Endothelial cell of umbilical vein (primary cell): Measurements from ENCODE around the gene TAOK1. TPM values are rescaled to one million over a fixed set of nuclear protein-coding genes. Genes with fewer than 3 reads are reported as not detected.

ENCODE experiments used
- BruUV-seq: library from RNA; stranded (reverse); fragments of 400-500 nt; replicated peaks from 2 replicates; lab custom pipeline; 2021; lab: Mats Ljungman, UMichigan
- CTCF ChIA-PET: fragments of 300-600, 350-600 bp; sonication (Branson Sonifier 250); formaldehyde crosslinking; loops from one replicate; lab custom pipeline; 2021; ENCODE audit warnings: antibody characterized with exemption, inconsistent platforms; lab: Charles Lee
- POLR2A ChIA-PET: fragments of 300-600, 350-600 bp; sonication (Branson Sonifier 250); formaldehyde crosslinking; loops from one replicate; lab custom pipeline; 2021; ENCODE audit warnings: antibody characterized with exemption, inconsistent platforms; lab: Charles Lee
- DNase-seq: peaks from one replicate; pipeline ENCODE4 v3.0.0-alpha.2; 2011; ENCODE audit warnings: low read depth, low spot score
- FAIRE-seq: peaks from 2 replicates; lab custom pipeline; 2011; peaks lifted over from hg19 to GRCh38; lab: Jason Lieb, UNC
- H2AFZ ChIP-seq: 2 replicates; pipeline ENCODE4 v1.6.0; 2012; ENCODE audit warnings: low read depth, low read length, control low read depth, inconsistent platforms
- H3K27ac ChIP-seq: 2 replicates; pipeline ENCODE4 v1.5.1; 2011; ENCODE audit warnings: low read depth, mild to moderate bottlenecking, control low read depth, low read length, moderate library complexity; ENCODE audit not compliant: insufficient read depth
- H3K27me3 ChIP-seq, 2 experiments: 2 replicates each; pipeline versions ENCODE4 v1.6.0 to v1.6.1; 2011; ENCODE audit warnings: low read length in 2 of 2, mixed read lengths in 1 of 2; ENCODE audit not compliant: control insufficient read depth in 2 of 2, insufficient read depth in 2 of 2
- H3K36me3 ChIP-seq, 2 experiments: 2 replicates in 1 of 2; 3 replicates in 1 of 2; pipeline ENCODE4 v1.5.1; 2011; ENCODE audit warnings: low read length in 2 of 2, mild to moderate bottlenecking in 1 of 2, moderate library complexity in 1 of 2; ENCODE audit not compliant: control insufficient read depth in 2 of 2, insufficient read depth in 2 of 2; ENCODE audit errors: extremely low read depth in 1 of 2
- H3K4me1 ChIP-seq: 3 replicates; pipeline ENCODE4 v1.5.1; 2011; ENCODE audit warnings: mild to moderate bottlenecking, low read length; ENCODE audit not compliant: control insufficient read depth, insufficient read depth; ENCODE audit errors: extremely low read depth
- H3K4me2 ChIP-seq: 2 replicates; pipeline ENCODE4 v1.6.1; 2011; ENCODE audit warnings: low read length, control low read depth, mixed read lengths; ENCODE audit not compliant: insufficient read depth
- H3K4me3 ChIP-seq, 3 experiments: fragments of 200-600 bp in 1 of 3; sonication (generic), shearing (Covaris generic) in 1 of 3; replicated peaks in 1 of 3; 2 replicates each; pipeline ENCODE4 v1.5.1; 2011 to 2016; ENCODE audit warnings: control low read depth in 3 of 3, low read length in 3 of 3, mild to moderate bottlenecking in 2 of 3, inconsistent platforms in 1 of 3, low read depth in 1 of 3, moderate library complexity in 1 of 3; ENCODE audit not compliant: insufficient read depth in 1 of 3
- H3K79me2 ChIP-seq: 2 replicates; pipeline ENCODE4 v1.6.0; 2012; ENCODE audit warnings: low read length, inconsistent platforms; ENCODE audit not compliant: control insufficient read depth, insufficient read depth
- H3K9ac ChIP-seq: replicated peaks from 2 replicates; pipeline ENCODE3; 2011; ENCODE audit warnings: low read length, control low read depth; ENCODE audit not compliant: insufficient read depth; ENCODE audit errors: extremely low read depth
- H3K9me1 ChIP-seq: replicated peaks from 3 replicates; pipeline ENCODE4 v1.6.0; 2011; ENCODE audit warnings: mild to moderate bottlenecking, low read length; ENCODE audit not compliant: control insufficient read depth, insufficient read depth; ENCODE audit errors: extremely low read depth
- H3K9me3 ChIP-seq: replicated peaks from 2 replicates; pipeline ENCODE4 v1.5.1; 2012; ENCODE audit warnings: low read length, inconsistent platforms; ENCODE audit not compliant: control insufficient read depth, insufficient read depth
- H4K20me1 ChIP-seq: replicated peaks from 2 replicates; pipeline ENCODE3; 2011; ENCODE audit warnings: mild to moderate bottlenecking, low read length; ENCODE audit not compliant: control insufficient read depth, insufficient read depth; ENCODE audit errors: extremely low read depth
- EZH2 ChIP-seq: IDR thresholded peaks from 2 replicates; pipeline ENCODE4 v1.6.1; 2012; ENCODE audit warnings: borderline replicate concordance, low read depth, mild to moderate bottlenecking, moderate library complexity, low read length, inconsistent platforms; ENCODE audit not compliant: severe bottlenecking
- FOS ChIP-seq: IDR thresholded peaks from 2 replicates; pipeline ENCODE4 v1.6.1; 2011; ENCODE audit warnings: mild to moderate bottlenecking, low read length, moderate library complexity, borderline replicate concordance; ENCODE audit not compliant: insufficient read depth
- GATA2 ChIP-seq: IDR thresholded peaks from 2 replicates; pipeline ENCODE4 v1.7.0; 2011; ENCODE audit warnings: low read depth, mild to moderate bottlenecking, moderate library complexity, mixed read lengths, low read length; ENCODE audit not compliant: insufficient read length, insufficient read depth
- JUN ChIP-seq: IDR thresholded peaks from 2 replicates; pipeline ENCODE4 v1.6.1; 2011; ENCODE audit warnings: borderline replicate concordance, low read depth; ENCODE audit not compliant: insufficient read length, insufficient read depth
- MYC ChIP-seq: IDR thresholded peaks from one replicate; pipeline ENCODE4 v1.6.1; 2011; ENCODE audit warnings: mild to moderate bottlenecking, low read depth, low read length
- POLR2A ChIP-seq: IDR thresholded peaks from 2 replicates; pipeline ENCODE4 v1.6.1; 2012; ENCODE audit warnings: low read depth, mild to moderate bottlenecking, control low read depth, low read length
- POLR2AphosphoS5 ChIP-seq: IDR thresholded peaks from 2 replicates; pipeline ENCODE4 v1.6.1; 2012; ENCODE audit warnings: low read depth, mild to moderate bottlenecking, control low read depth, low read length, moderate library complexity; ENCODE audit not compliant: insufficient read depth
- dilution Hi-C: fragments of 300-500 bp; cut with MboI; formaldehyde crosslinking; loops from one replicate; pipeline ENCODE4 v1.15.0; 2019; ENCODE audit warnings: low sequenced_read_pairs; ENCODE audit not compliant: extremely low pct_ligation_motif_present
- intact Hi-C: fragments of 100-400 bp; cut with micrococcal nuclease; formaldehyde crosslinking; loops from one replicate; pipeline ENCODE4 v1.10.0; 2022
- polyA plus RNA-seq, 4 experiments: library from polyadenylated mRNA; depleted of rRNA in 3 of 4; stranded (reverse) in 3 of 4; unstranded in 1 of 4; fragments of >200 nt; gene quantifications; 2 replicates each; pipeline versions ENCODE4 v1.2.1 to v1.2.3, GENCODE V29; 2011 to 2012; ENCODE audit warnings: missing spikeins in 1 of 4
- total RNA-seq: library from RNA; stranded (reverse); gene quantifications from 2 replicates; pipeline ENCODE4 v1.2.3, GENCODE V29; 2021
- TF ChIP-seq, protein P1 (sequence below), 2 donors: IDR thresholded peaks; 1 replicate in 1 of 2; 2 replicates in 1 of 2; pipeline ENCODE4 v1.5.1; 2011; ENCODE audit warnings: low read length in 2 of 2, mild to moderate bottlenecking in 2 of 2, moderate library complexity in 2 of 2, control low read depth in 1 of 2, inconsistent platforms in 1 of 2, low read depth in 1 of 2; ENCODE audit not compliant: insufficient read depth in 1 of 2; ENCODE audit errors: extremely low read depth in 1 of 2
- TF ChIP-seq, protein P2 (sequence below): IDR thresholded peaks from 2 replicates; pipeline ENCODE4 v1.6.1; 2011; ENCODE audit not compliant: insufficient read depth, insufficient read length

Gene TAOK1
- total and polyA plus RNA-seq, 2 donors (not counting 3 experiments of a cell fraction or from before 2014, with no cell fraction given) = 11.0 to 82.2 TPM

DNA sequence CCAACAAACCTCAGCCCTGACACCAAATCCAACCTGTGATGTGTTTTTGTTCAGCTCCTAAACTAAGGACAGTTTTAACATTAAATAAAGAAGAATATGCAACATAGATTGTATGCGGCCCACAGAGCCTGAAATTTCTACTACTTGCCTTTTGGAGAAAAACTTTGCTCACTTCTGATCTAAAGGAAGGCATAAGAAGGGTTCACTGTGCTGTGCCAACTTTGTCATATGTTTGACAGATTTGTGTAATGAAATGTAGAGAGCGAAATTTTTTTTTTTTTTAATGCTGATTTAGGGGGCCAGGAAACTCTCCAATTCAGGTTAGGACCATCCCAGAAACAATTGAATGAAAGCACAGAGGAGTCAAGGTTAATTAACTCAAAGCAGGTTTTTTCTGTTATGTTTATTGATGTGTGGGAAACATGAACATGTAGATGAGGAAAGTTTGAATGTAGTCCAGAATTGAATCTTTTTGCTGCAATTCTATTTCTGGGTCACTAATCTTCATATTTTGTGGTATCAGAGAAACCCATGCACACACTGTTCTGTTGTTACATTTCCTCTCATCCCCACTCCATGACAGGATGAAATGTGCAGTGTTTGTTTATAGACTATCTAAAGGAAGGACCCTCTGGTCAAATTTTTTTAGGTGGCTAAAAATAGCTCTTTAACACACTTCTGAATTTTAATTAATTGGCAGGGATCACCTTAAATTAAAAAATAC lies 71.5 kb downstream of the TAOK1 start:
- FAIRE-seq = no peak
- Histone ChIP-seq H3K4me3 (no peak overlapping the region), H3K36me3 (no peaks in the 10 kb centered on the region), H3K27me3 (no peaks in the 10 kb centered on the region), H3K27ac (no peak overlapping the region), H2AFZ (no peak overlapping the region), H3K4me2 (no peak overlapping the region), H4K20me1 (peaks cover 7% of the 10 kb centered on the region), H3K4me1 (no peaks in the 10 kb centered on the region), H3K9me3 (no peaks in the 10 kb centered on the region), H3K9ac (no peak overlapping the region), H3K79me2 (peaks cover 52% of the 10 kb centered on the region), H3K9me1 (no peaks in the 10 kb centered on the region)
- ChIA-PET CTCF (no interaction called here), POLR2A (no interaction called here)
- DNase-seq = no peak
- dilution Hi-C loops = no loop called here
- intact Hi-C loops = no loop called here
- no peak for TF ChIP-seq EZH2
- TF ChIP-seq, protein P1, sequence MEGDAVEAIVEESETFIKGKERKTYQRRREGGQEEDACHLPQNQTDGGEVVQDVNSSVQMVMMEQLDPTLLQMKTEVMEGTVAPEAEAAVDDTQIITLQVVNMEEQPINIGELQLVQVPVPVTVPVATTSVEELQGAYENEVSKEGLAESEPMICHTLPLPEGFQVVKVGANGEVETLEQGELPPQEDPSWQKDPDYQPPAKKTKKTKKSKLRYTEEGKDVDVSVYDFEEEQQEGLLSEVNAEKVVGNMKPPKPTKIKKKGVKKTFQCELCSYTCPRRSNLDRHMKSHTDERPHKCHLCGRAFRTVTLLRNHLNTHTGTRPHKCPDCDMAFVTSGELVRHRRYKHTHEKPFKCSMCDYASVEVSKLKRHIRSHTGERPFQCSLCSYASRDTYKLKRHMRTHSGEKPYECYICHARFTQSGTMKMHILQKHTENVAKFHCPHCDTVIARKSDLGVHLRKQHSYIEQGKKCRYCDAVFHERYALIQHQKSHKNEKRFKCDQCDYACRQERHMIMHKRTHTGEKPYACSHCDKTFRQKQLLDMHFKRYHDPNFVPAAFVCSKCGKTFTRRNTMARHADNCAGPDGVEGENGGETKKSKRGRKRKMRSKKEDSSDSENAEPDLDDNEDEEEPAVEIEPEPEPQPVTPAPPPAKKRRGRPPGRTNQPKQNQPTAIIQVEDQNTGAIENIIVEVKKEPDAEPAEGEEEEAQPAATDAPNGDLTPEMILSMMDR (IDR thresholded peaks at IDR 0.05; ENCODE audit: extremely low read depth in 1 of 2, insufficient read depth in 1 of 2, low read depth in 1 of 2, low read length in 2 of 2) = no peak
- no peak for TF ChIP-seq POLR2AphosphoS5
- no peak for TF ChIP-seq GATA2
- TF ChIP-seq POLR2A = no peak
- TF ChIP-seq JUN = no peak
- TF ChIP-seq FOS = no peak
- TF ChIP-seq, protein P2, sequence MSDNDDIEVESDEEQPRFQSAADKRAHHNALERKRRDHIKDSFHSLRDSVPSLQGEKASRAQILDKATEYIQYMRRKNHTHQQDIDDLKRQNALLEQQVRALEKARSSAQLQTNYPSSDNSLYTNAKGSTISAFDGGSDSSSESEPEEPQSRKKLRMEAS = no peak
- TF ChIP-seq MYC = no peak
- no TSS peak for BruUV-seq
